A673 (cell line): ENCODE measurements around the gene VAV3.

Experiments used
- EZH2 ChIP-seq: fragments of 200-600 bp; sonication (generic); IDR thresholded peaks from 2 replicates; pipeline ENCODE4 v1.6.1; 2017; ENCODE audit warnings: borderline replicate concordance, low read depth, mild to moderate bottlenecking, mixed read lengths, antibody characterized with exemption, low read length; ENCODE audit not compliant: poor library complexity, severe bottlenecking
- TF ChIP-seq, protein P1 (sequence below): fragments of 300-800, 200-600 bp; sonication (generic); conservative IDR thresholded peaks from 2 replicates; pipeline ENCODE4 v1.5.1; 2017; ENCODE audit warnings: low read depth, mild to moderate bottlenecking, antibody characterized with exemption, low read length, moderate library complexity, mixed read lengths

DNA sequence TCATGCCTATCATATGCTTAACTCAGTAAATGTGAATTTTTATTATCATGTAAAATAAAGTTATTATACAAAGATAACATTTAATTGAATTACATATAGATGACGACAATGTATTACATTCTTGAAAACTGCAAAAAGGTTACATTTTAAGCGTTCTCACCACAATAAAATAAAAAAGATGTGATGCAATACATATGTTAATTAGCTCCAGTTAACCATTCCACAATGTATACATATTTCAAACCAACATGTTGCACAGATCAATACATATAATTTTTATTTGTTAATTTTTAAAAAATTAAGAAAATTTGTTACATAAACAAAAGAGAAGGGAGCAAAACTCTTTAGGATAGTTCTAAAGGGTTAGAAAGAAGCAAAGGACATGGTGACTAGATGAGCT lies 183.7 kb downstream of the VAV3 start:
- TF ChIP-seq, protein P1, sequence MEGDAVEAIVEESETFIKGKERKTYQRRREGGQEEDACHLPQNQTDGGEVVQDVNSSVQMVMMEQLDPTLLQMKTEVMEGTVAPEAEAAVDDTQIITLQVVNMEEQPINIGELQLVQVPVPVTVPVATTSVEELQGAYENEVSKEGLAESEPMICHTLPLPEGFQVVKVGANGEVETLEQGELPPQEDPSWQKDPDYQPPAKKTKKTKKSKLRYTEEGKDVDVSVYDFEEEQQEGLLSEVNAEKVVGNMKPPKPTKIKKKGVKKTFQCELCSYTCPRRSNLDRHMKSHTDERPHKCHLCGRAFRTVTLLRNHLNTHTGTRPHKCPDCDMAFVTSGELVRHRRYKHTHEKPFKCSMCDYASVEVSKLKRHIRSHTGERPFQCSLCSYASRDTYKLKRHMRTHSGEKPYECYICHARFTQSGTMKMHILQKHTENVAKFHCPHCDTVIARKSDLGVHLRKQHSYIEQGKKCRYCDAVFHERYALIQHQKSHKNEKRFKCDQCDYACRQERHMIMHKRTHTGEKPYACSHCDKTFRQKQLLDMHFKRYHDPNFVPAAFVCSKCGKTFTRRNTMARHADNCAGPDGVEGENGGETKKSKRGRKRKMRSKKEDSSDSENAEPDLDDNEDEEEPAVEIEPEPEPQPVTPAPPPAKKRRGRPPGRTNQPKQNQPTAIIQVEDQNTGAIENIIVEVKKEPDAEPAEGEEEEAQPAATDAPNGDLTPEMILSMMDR, result no peak
- TF ChIP-seq EZH2, result no peak
